Measurements from ENCODE around the gene NTHL1.

NTHL1 gene

GRCh38 chr16:2047330-2048115 lies at the start of gene NTHL1, which contains the start of gene TSC2:
NTHL1 (minus strand) TSS chr16:2047834; CDS start chr16:2047823, 11 bp downstream.
TSC2 (plus strand) TSS chr16:2047985; CDS start chr16:2048616, 631 bp downstream.
- DNase-seq, result peak; percentile 96

- no peak for DNase-seq
Observed at GRCh38 chr16:2096853-2097595, 49.4 kb upstream of the NTHL1 start.

- no peak for DNase-seq
Observed at GRCh38 chr16:2095918-2096582, 48.4 kb upstream of the NTHL1 start.

- no peak for DNase-seq
Observed at GRCh38 chr16:2095315-2095853, 47.8 kb upstream of the NTHL1 start.

DNA sequence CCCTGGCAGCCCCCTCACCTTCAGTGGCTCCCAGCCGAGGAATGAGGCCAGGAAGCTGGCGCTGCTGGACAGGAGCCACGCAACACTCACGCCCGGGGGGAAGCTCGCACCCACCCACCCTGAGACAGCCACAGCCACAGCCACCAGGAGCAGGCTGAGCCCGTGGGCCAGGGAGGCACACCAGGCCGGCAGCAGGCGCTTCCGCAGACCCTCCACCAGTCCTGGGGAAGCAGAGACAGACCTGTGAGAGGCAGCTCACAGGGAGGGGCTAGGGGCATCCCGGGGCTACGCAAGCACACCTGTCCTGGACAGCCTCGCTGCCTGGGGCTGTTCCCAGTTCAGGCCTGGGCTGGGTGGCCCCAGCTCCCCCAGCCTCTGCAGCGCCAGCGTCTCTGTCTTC lies 46.2 kb upstream of the NTHL1 start:
- DNase-seq, result no peak

DNA sequence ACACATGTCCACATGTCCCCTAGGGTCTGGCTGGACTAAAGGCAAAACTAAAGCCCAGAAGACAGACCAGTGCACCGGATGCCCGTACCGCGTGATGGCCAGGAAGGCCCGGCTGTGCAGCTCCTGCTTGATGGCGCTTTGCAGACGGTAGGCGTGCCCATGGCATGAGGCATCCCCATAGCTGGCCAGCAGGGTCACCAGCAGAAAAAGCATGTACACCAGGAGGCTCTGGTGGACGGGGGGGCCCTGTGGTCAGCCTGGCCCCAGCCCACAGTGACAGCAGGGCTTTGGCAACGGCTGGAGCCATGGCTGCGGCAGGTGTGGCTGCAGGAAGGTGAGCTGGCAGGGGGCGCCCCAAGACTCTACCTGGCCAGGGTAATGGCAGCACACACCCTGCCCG lies 45.2 kb upstream of the NTHL1 start:
- no peak for DNase-seq

- no peak for DNase-seq
Observed at GRCh38 chr16:2092256-2092620, 44.6 kb upstream of the NTHL1 start.

DNA sequence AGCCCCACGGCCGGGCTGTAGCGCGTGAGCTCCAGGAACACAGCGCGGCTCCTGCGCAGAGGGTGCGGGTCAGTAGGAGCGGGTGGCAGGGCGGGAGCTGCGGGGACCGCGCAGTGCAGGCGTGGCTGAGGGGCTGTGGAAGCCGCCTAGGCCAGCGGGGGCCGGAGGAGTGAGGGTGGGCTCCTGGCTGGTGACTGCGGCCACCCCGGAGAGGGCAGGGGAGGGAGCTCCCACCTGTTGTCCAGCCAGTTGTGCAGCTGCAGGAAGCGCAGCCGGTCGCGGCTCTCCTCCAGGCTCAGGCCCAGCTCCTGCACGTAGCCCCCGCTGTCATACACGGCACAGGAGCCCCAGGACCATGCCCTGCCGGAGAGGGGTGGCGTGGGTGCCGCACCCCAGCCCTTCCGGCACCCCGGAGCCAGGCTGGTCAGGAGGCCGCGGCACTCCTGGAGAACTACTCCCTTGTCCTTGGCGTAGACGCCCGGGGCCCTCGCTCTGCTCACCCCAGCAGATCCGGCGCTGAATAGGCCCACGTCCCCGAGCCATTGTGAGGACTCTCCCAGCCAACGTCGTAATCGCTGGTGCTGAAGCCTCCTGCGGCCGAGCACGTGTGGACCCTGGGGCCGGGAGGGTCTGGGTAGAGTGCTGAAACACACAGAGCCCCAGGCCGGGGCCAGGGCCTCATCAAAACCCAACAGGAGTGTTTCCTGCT lies 44.1 kb upstream of the NTHL1 start:
- no peak for DNase-seq

DNA sequence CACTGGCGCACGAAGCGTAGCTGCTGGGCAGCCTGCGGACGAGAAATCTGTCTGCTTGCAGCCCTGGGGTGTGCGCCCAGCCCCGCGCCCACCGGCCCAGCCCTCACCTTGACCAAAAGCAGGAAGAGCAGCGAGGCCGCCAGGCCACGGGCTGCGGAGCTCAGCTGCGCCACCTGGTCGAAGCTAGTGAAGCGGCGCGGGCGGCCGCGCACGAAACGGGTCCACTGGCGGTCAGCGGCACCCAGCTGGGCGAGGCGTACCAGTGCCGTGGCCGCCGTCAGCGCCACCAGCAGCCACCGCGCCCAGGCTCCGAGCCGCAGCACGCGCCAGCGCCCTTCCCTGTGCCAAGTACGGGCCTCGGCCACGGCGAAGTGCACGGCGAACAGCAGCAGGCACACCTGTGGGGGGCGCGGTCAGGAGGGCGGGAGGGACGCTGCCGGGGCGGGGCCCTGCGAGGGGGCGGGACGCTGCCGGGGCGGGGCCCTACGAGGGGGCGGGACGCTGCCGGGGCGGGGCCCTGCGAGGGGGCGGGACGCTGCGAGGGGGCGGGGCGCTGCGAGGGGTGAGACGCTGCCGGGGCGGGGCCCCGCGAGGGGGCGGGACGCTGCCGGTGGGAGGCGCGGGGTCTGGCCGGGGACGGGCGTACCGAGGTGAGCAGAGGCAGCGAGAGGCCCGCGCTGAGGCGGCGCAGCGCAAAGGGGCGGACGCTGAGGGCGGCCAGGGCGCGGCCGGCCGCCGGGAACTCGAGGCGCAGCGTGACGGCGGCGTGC lies 43.3 kb upstream of the NTHL1 start:
- no peak for DNase-seq

DNA sequence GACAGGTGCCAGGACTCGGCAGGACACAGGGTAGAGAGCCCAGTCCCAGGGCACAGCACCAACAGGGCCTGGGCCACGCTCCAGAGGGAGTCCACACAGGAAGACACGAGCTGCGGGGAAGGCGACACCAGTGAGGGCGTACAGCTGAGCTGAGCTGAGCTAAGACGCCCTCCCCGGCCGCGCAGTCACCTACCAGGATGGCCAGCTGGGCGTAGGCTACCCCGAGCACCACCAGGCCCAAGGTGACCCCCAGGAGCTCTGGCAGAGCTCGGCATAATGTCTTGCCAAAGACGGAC lies 42.8 kb upstream of the NTHL1 start:
- DNase-seq, result no peak

DNA sequence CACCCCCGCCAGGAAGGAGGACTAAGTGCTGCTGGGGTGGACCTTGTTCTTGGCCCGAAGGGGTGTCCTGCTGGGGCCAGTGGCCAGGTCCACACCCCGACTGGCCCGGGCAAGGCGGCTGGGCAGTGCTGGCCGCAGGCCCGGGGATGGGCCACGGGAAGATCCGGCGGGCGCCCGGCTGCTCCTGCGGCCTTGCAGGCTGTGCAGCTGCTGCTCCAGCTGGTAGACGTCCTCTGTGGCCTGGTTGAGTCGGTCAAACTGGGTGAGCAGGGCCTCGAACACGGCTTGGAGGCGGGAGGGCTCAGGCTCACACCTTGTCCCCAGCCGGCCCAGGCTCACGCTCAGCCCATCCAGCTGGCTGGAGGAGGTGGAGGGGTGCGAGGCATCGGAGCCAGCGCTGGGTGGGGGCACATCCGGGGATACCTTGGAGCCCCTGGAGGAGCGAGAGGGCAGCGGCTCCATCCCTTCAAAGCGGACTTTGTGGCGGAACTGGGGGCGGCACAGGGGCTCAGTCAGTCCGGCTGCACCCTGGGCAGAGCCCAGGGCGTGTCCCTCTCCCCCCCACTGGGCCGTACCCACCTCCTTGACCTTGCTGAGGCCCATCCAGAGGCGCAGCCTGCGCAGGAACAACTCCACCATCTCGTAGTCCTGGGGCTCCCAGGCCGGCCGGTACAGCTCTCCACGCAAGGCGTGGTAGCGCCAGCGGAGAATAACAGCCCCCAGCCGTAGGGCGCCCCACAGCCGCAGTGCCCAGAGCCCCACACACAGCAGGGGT lies 42.3 kb upstream of the NTHL1 start:
- DNase-seq, result no peak

DNA sequence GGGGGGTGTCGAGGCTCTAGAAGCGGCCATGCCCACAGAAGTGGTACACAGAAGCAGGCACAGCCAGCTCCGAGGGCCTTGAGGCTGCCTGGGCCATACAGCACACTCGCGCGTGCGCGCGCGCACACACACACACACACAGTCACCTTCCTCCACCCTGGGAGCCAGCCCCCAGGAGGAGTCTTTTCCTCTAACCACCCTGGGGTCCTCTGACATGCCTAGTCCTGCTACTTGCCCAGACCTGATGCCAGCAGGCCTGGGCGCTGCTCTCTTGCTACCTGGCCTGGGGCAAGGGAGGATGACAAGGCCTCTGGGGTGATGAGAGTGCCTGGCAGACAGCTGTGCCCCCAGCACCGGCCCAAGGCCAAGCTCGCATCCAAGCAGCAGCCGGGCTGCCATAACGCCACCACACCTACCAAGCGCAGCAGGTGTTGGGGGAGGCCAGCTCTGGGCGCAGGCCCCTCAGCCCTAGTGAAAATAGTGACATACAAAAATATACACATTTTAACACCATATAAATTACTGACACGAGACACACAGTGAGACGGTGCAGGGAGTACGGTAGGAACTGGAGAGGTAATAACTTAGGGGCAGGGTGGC lies 41.2 kb upstream of the NTHL1 start:
- no peak for DNase-seq

DNA sequence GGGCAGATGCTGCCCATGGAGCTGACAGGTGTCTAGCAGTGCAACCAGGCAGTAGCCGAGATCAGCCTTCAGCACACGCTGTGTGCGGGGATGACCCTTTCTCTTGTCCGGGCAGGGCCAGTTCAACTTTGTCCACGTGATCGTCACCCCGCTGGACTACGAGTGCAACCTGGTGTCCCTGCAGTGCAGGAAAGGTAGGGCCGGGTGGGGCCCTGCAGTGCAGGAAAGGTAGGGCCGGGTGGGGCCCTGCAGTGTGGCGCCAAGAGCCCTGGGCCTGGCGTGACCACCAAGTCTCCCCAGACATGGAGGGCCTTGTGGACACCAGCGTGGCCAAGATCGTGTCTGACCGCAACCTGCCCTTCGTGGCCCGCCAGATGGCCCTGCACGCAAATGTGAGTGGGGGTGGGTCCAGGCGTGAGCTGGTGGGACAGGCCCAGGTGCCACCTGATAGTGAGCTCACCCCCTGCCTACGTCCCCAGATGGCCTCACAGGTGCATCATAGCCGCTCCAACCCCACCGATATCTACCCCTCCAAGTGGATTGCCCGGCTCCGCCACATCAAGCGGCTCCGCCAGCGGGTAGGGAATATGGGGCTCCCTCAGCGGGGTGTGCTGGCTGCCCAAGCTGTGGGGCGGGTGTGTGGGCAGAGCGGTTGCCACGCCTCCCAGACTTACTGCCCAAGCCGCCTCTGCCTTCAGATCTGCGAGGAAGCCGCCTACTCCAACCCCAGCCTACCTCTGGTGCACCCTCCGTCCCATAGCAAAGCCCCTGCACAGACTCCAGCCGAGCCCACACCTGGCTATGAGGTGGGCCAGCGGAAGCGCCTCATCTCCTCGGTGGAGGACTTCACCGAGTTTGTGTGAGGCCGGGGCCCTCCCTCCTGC lies 40.4 kb upstream of the NTHL1 start:
- no peak for DNase-seq

GRCh38 chr16:2086812-2087747 lies 39.4 kb upstream of the NTHL1 start:
- DNase-seq, result no peak

- no peak for DNase-seq
Observed at GRCh38 chr16:2086106-2086742, 38.6 kb upstream of the NTHL1 start.

- DNase-seq, result no peak
Observed at GRCh38 chr16:2085669-2086068, 38.0 kb upstream of the NTHL1 start.

DNA sequence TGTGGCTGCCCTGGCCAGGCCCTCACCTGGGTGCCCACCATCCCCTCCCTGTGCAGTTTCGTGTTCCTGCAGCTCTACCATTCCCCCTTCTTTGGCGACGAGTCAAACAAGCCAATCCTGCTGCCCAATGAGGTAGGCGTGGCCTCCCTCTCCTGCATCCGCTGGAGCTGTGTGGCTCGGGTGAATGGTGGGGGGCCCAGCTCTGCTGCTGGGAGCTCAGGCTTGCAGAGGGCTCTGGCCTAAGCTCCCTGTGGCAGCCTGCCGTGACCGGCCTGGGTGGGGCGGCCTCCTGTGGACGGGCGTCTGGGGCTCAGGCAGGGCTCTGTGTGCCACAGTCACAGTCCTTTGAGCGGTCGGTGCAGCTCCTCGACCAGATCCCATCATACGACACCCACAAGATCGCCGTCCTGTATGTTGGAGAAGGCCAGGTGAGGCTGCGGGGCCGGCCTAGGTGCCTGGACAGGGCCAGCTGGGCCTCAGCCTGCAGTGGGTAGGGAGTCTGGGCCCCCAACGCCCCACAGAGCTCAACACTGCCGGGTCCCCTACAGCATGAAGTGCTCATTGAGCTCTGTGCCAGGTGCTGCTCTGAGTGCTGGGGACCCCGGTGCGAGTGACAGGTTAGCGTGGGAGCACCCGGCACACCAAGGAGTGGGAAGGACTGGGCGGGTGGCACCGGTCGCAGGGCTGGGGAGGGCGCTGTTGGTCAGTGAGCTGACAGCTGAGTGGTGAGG lies 37.4 kb upstream of the NTHL1 start:
- DNase-seq, result no peak

All from inflammatory macrophage treated with lipopolysaccharide for 4 hours (primary cell).